GM23338 (cell line): ENCODE measurements around the gene PISD. TPM values are rescaled to one million over a fixed set of nuclear protein-coding genes. Genes with fewer than 3 reads are reported as not detected.

ENCODE experiments used
- ATAC-seq: fragments of 200-7000 bp; cut with Tn5 transposase; 3 replicates; pipeline ENCODE4 v1.9.1; 2020
- DNase-seq: peaks from one replicate; pipeline ENCODE4 v3.0.0-alpha.2; 2015; ENCODE audit warnings: low spot score
- H2AFZ ChIP-seq: fragments of 200-600 bp; sonication (generic); 2 replicates; pipeline ENCODE4 v1.8.0; 2016; ENCODE audit warnings: antibody characterized with exemption, mild to moderate bottlenecking, moderate library complexity
- H3F3A ChIP-seq: fragments of 200-600 bp; sonication (generic); replicated peaks from 2 replicates; pipeline ENCODE4 v1.8.0; 2017; ENCODE audit warnings: antibody characterized with exemption, mixed run types, low read depth
- H3K27ac ChIP-seq: fragments of 200-600 bp; sonication (generic); 2 replicates; pipeline ENCODE4 v1.6.1; 2016; ENCODE audit warnings: low read depth
- H3K27me3 ChIP-seq: fragments of 200-600 bp; sonication (generic); 2 replicates; pipeline ENCODE4 v1.8.0; 2016; ENCODE audit warnings: mild to moderate bottlenecking, mixed run types, moderate library complexity; ENCODE audit not compliant: insufficient read depth
- H3K36me3 ChIP-seq: fragments of 200-600 bp; sonication (generic); 2 replicates; pipeline ENCODE4 v1.8.0; 2016; ENCODE audit warnings: mild to moderate bottlenecking; ENCODE audit not compliant: insufficient read depth
- H3K4me1 ChIP-seq: fragments of 200-600 bp; sonication (generic); 2 replicates; pipeline ENCODE4 v1.8.0; 2016; ENCODE audit warnings: mild to moderate bottlenecking, moderate library complexity; ENCODE audit not compliant: insufficient read depth
- H3K4me2 ChIP-seq: fragments of 200-600 bp; sonication (generic); 2 replicates; pipeline ENCODE4 v1.7.1; 2017; ENCODE audit warnings: mixed run types
- H3K4me3 ChIP-seq: fragments of 200-600 bp; sonication (generic); 2 replicates; pipeline ENCODE4 v1.6.1; 2016; ENCODE audit warnings: mixed run types
- H3K79me2 ChIP-seq: fragments of 200-600 bp; sonication (generic); replicated peaks from 2 replicates; pipeline ENCODE4 v1.8.0; 2017; ENCODE audit warnings: mild to moderate bottlenecking; ENCODE audit not compliant: insufficient read depth
- H3K9me2 ChIP-seq: fragments of 200-600 bp; sonication (generic); 2 replicates; pipeline ENCODE4 v1.8.0; 2017; ENCODE audit not compliant: insufficient read depth
- H4K20me1 ChIP-seq: fragments of 200-600 bp; sonication (generic); replicated peaks from 2 replicates; pipeline ENCODE4 v1.8.0; 2017; ENCODE audit warnings: mild to moderate bottlenecking; ENCODE audit not compliant: insufficient read depth
- H3K27ac Mint-ChIP-seq: 2 replicates; pipeline ENCODE4 v1.8.0; 2020; ENCODE audit warnings: inconsistent platforms, mild to moderate bottlenecking, moderate library complexity, mixed read lengths
- H3K27me3 Mint-ChIP-seq: 3 replicates; pipeline ENCODE4 v1.8.0; 2022; ENCODE audit warnings: low read depth, mild to moderate bottlenecking, moderate library complexity, mixed read lengths, inconsistent platforms; ENCODE audit not compliant: insufficient read depth, poor library complexity
- H3K36me3 Mint-ChIP-seq: 3 replicates; pipeline ENCODE4 v1.8.0; 2021; ENCODE audit warnings: low read depth, mild to moderate bottlenecking, inconsistent platforms, moderate library complexity, mixed read lengths
- H3K4me1 Mint-ChIP-seq: 3 replicates; pipeline ENCODE4 v1.8.0; 2020; ENCODE audit warnings: mild to moderate bottlenecking, inconsistent platforms, mixed read lengths
- H3K4me3 Mint-ChIP-seq: 3 replicates; pipeline ENCODE4 v1.8.0; 2021; ENCODE audit warnings: moderate library complexity, mild to moderate bottlenecking, inconsistent platforms, mixed read lengths
- H3K9me3 Mint-ChIP-seq: 3 replicates; pipeline ENCODE4 v1.8.0; 2020; ENCODE audit warnings: moderate library complexity, mild to moderate bottlenecking, inconsistent platforms, mixed read lengths
- CREB1 ChIP-seq: fragments of 250-450 bp; sonication (Bioruptor Pico); IDR thresholded peaks from 2 replicates; pipeline ENCODE4 v1.5.0; 2020; ENCODE audit warnings: low read depth, mild to moderate bottlenecking, moderate library complexity
- ETS1 ChIP-seq: IDR thresholded peaks from 2 replicates; pipeline ENCODE4 v1.6.1; 2016; ENCODE audit warnings: antibody characterized with exemption
- EZH2 ChIP-seq: fragments of 200-600 bp; sonication (generic); IDR thresholded peaks from one replicate; pipeline ENCODE4 v1.8.0; 2017; ENCODE audit warnings: antibody characterized with exemption, mild to moderate bottlenecking, low read depth; ENCODE audit not compliant: unreplicated experiment
- EZH2phosphoT487 ChIP-seq: fragments of 200-600 bp; sonication (generic); IDR thresholded peaks from one replicate; pipeline ENCODE4 v1.8.1; 2018; ENCODE audit warnings: antibody characterized with exemption; ENCODE audit not compliant: unreplicated experiment
- JUNB ChIP-seq: IDR thresholded peaks from one replicate; pipeline ENCODE4 v1.6.1; 2016; ENCODE audit warnings: antibody characterized with exemption; ENCODE audit not compliant: unreplicated experiment
- POLR2AphosphoS5 ChIP-seq: IDR thresholded peaks from 2 replicates; pipeline ENCODE4 v1.6.1; 2016; ENCODE audit warnings: antibody characterized with exemption, low read depth
- REST ChIP-seq: IDR thresholded peaks from one replicate; pipeline ENCODE4 v1.6.1; 2018; ENCODE audit warnings: antibody characterized with exemption; ENCODE audit not compliant: unreplicated experiment
- STAT1 ChIP-seq: IDR thresholded peaks from one replicate; pipeline ENCODE4 v1.6.1; 2016; ENCODE audit warnings: antibody characterized with exemption; ENCODE audit not compliant: unreplicated experiment
- polyA plus RNA-seq: library from polyadenylated mRNA; unstranded; fragments of >200 nt; fragmentation: Nextera tagmentation; extraction: Ambion mirVana; gene quantifications from 2 replicates; pipeline ENCODE4 v1.2.1, GENCODE V29; 2016
- total RNA-seq: library from RNA; depleted of rRNA; stranded (reverse); fragments of >200 nt; shearing (Covaris generic); gene quantifications from 2 replicates; pipeline ENCODE4 v1.2.3, GENCODE V29; 2014
- TF ChIP-seq, protein P1 (sequence below): fragments of 250-450 bp; sonication (Bioruptor Pico); IDR thresholded peaks from 2 replicates; pipeline ENCODE4 v1.5.0; 2020; ENCODE audit warnings: mild to moderate bottlenecking, moderate library complexity

Gene PISD
- total and polyA plus RNA-seq, 2 experiments from 2014 or later = 43.1 to 54.5 TPM

- no peaks in the 10 kb centered on the region for H3K9me2 ChIP-seq
- peaks cover 4% of the 10 kb centered on the region; the same call in 1 of the 2 replicates for H4K20me1 ChIP-seq
- DNase-seq = no peak
- H3K9me3 Mint-ChIP-seq = no peaks in the 10 kb centered on the region
- H3F3A ChIP-seq = no peaks in the 10 kb centered on the region; the same call in 1 of the 2 replicates
- H3K4me2 ChIP-seq = no peak overlapping the region
- H3K4me3 ChIP-seq = no peak overlapping the region
- H3K36me3 ChIP-seq = no peaks in the 10 kb centered on the region
- H3K27ac ChIP-seq = no peak overlapping the region
- no peak overlapping the region for H3K4me3 Mint-ChIP-seq
- no peak for TF ChIP-seq CREB1
- no peak for TF ChIP-seq EZH2phosphoT487
- no peak for TF ChIP-seq STAT1
- TF ChIP-seq POLR2AphosphoS5 = no peak
- no peak for TF ChIP-seq ETS1
- no peaks in the 10 kb centered on the region for H3K4me1 ChIP-seq
- no peaks in the 10 kb centered on the region; the same call in 2 of the 3 replicates for H3K4me1 Mint-ChIP-seq
- no peak for ATAC-seq
- H3K27me3 Mint-ChIP-seq = peaks cover 19% of the 10 kb centered on the region
- H3K79me2 ChIP-seq = no peaks in the 10 kb centered on the region; the same call in 1 of the 2 replicates
- H3K36me3 Mint-ChIP-seq = peaks cover 30% of the 10 kb centered on the region
- no peak overlapping the region for H2AFZ ChIP-seq
- no peaks in the 10 kb centered on the region for H3K27me3 ChIP-seq
- H3K27ac Mint-ChIP-seq = no peak overlapping the region
Observed at GRCh38 chr22:31618057-31618456, 44.0 kb downstream of the PISD start.

DNA sequence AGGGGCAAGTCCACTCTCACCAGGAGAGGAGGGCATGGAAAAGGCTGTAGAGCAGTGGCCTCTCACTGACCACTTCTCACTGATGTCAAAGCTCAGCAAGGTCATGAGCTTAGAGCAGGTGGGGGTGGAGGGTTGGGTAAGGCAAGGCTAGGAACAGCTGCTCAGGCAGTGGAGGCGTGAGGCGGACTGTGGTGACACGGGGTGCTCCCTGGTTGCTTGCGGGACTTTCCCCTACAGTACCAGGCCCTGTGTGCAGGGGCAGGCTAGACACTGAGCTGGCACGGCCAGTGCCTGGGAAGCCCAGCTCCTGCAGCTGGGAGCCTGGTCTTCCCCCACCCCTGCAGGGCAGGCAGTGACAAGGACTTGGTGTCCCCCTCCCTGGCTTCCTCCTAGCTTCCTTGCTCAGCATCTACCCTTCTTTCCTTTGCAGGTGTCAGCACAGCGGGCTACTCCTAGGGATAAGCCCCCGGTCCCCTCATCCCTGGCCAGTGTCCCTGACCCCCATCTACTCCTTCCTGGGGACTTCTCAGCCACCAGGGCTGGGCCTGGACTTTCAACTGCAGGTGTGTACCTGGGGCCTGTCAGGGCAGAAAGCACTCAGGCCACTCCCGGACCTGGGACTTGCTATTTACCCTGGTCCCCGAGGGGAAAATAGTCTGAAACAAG, 45.6 kb downstream of the PISD start:
- H3K9me2 ChIP-seq = no peaks in the 10 kb centered on the region
- Mint-ChIP-seq H3K4me3 (no peak overlapping the region), H3K27ac (no peak overlapping the region), H3K4me1 (no peaks in the 10 kb centered on the region; the same call in 2 of the 3 replicates), H3K36me3 (peaks cover 31% of the 10 kb centered on the region), H3K27me3 (peaks cover 21% of the 10 kb centered on the region), H3K9me3 (no peaks in the 10 kb centered on the region)
- H3K27ac ChIP-seq = no peak overlapping the region
- H3K4me3 ChIP-seq = no peak overlapping the region
- no peak for ATAC-seq
- no peak overlapping the region for H3K4me2 ChIP-seq
- H3K27me3 ChIP-seq = no peaks in the 10 kb centered on the region
- no peaks in the 10 kb centered on the region for H3K4me1 ChIP-seq
- H3K79me2 ChIP-seq = no peaks in the 10 kb centered on the region
- no peak for DNase-seq
- no peaks in the 10 kb centered on the region for H3K36me3 ChIP-seq
- peaks cover 3% of the 10 kb centered on the region; the same call in 1 of the 2 replicates for H3F3A ChIP-seq
- H4K20me1 ChIP-seq = peaks cover 4% of the 10 kb centered on the region; the same call in 1 of the 2 replicates
- no peak overlapping the region for H2AFZ ChIP-seq
- TF ChIP-seq REST = no peak
- TF ChIP-seq EZH2 = no peak
- no peak for TF ChIP-seq CREB1
- TF ChIP-seq JUNB = no peak
- TF ChIP-seq, protein P1, sequence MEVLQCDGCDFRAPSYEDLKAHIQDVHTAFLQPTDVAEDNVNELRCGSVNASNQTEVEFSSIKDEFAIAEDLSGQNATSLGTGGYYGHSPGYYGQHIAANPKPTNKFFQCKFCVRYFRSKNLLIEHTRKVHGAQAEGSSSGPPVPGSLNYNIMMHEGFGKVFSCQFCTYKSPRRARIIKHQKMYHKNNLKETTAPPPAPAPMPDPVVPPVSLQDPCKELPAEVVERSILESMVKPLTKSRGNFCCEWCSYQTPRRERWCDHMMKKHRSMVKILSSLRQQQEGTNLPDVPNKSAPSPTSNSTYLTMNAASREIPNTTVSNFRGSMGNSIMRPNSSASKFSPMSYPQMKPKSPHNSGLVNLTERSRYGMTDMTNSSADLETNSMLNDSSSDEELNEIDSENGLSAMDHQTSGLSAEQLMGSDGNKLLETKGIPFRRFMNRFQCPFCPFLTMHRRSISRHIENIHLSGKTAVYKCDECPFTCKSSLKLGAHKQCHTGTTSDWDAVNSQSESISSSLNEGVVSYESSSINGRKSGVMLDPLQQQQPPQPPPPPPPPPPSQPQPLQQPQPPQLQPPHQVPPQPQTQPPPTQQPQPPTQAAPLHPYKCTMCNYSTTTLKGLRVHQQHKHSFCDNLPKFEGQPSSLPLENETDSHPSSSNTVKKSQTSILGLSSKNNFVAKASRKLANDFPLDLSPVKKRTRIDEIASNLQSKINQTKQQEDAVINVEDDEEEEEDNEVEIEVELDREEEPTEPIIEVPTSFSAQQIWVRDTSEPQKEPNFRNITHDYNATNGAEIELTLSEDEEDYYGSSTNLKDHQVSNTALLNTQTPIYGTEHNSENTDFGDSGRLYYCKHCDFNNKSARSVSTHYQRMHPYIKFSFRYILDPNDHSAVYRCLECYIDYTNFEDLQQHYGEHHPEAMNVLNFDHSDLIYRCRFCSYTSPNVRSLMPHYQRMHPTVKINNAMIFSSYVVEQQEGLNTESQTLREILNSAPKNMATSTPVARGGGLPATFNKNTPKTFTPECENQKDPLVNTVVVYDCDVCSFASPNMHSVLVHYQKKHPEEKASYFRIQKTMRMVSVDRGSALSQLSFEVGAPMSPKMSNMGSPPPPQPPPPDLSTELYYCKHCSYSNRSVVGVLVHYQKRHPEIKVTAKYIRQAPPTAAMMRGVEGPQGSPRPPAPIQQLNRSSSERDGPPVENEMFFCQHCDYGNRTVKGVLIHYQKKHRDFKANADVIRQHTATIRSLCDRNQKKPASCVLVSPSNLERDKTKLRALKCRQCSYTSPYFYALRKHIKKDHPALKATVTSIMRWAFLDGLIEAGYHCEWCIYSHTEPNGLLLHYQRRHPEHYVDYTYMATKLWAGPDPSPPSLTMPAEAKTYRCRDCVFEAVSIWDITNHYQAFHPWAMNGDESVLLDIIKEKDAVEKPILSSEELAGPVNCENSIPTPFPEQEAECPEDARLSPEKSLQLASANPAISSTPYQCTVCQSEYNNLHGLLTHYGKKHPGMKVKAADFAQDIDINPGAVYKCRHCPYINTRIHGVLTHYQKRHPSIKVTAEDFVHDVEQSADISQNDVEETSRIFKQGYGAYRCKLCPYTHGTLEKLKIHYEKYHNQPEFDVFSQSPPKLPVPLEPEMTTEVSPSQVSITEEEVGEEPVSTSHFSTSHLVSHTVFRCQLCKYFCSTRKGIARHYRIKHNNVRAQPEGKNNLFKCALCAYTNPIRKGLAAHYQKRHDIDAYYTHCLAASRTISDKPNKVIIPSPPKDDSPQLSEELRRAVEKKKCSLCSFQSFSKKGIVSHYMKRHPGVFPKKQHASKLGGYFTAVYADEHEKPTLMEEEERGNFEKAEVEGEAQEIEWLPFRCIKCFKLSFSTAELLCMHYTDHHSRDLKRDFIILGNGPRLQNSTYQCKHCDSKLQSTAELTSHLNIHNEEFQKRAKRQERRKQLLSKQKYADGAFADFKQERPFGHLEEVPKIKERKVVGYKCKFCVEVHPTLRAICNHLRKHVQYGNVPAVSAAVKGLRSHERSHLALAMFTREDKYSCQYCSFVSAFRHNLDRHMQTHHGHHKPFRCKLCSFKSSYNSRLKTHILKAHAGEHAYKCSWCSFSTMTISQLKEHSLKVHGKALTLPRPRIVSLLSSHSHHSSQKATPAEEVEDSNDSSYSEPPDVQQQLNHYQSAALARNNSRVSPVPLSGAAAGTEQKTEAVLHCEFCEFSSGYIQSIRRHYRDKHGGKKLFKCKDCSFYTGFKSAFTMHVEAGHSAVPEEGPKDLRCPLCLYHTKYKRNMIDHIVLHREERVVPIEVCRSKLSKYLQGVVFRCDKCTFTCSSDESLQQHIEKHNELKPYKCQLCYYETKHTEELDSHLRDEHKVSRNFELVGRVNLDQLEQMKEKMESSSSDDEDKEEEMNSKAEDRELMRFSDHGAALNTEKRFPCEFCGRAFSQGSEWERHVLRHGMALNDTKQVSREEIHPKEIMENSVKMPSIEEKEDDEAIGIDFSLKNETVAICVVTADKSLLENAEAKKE (CRISPR knock-in tag) = no peak
- no peak for TF ChIP-seq EZH2phosphoT487
